ENCODE measurements around the gene RASSF7.

Gene RASSF7

GRCh38 chr11:587546-587945 lies 26.8 kb downstream of the RASSF7 start:
- no peak for DNase-seq

- DNase-seq: no peak
These were observed 27.2 kb downstream of the RASSF7 start for GRCh38 chr11:587978-588380.

GRCh38 chr11:589798-590197 lies 29.0 kb downstream of the RASSF7 start:
- no peak for DNase-seq

GRCh38 chr11:590997-591396 lies 30.2 kb downstream of the RASSF7 start:
- DNase-seq: no peak

GRCh38 chr11:592501-592900 lies 31.7 kb downstream of the RASSF7 start:
- no peak for DNase-seq

- DNase-seq: no peak
These were observed 32.1 kb downstream of the RASSF7 start for GRCh38 chr11:592918-593317.

GRCh38 chr11:593347-593746 lies 32.6 kb downstream of the RASSF7 start:
- DNase-seq: no peak

- DNase-seq: no peak
These were observed 34.6 kb downstream of the RASSF7 start for GRCh38 chr11:595400-595799.

- no peak for DNase-seq
These were observed 35.6 kb downstream of the RASSF7 start for GRCh38 chr11:596374-596773.

GRCh38 chr11:597166-597725 lies 36.5 kb downstream of the RASSF7 start:
- DNase-seq: no peak

GRCh38 chr11:598005-598680 lies 37.4 kb downstream of the RASSF7 start:
- no peak for DNase-seq

- DNase-seq: no peak
These were observed 40.9 kb downstream of the RASSF7 start for GRCh38 chr11:601573-602245.

- DNase-seq: no peak
These were observed 42.4 kb downstream of the RASSF7 start for GRCh38 chr11:603154-603553.

GRCh38 chr11:605286-606129 lies 44.7 kb downstream of the RASSF7 start:
- DNase-seq: no peak

- no peak for DNase-seq
These were observed 45.5 kb downstream of the RASSF7 start for GRCh38 chr11:606245-606644.

- no peak for DNase-seq
These were observed 46.4 kb downstream of the RASSF7 start for GRCh38 chr11:607020-607780.

- no peak for DNase-seq
These were observed 47.3 kb downstream of the RASSF7 start for GRCh38 chr11:607971-608659.

GRCh38 chr11:608791-609251 lies 48.1 kb downstream of the RASSF7 start:
- DNase-seq: no peak

- DNase-seq: no peak
These were observed 48.6 kb downstream of the RASSF7 start for GRCh38 chr11:609341-609811.

- no peak for DNase-seq
These were observed 49.5 kb downstream of the RASSF7 start for GRCh38 chr11:610146-610801.
